Heart right ventricle (tissue), 16 donors: ENCODE measurements around the gene ARHGEF3. TPM values are rescaled to one million over a fixed set of nuclear protein-coding genes. Genes with fewer than 3 reads are reported as not detected.
A peak's percentile ranks its signal among the peaks of the same experiment; 100 is the strongest.
"Not testable (repeated sequence)": the region's sequence is repeated elsewhere in the genome, so short reads cannot be mapped to it uniquely, and the experiment has no call there.

Source experiments
- ATAC-seq, 8 donors: fragments of 200-7000 bp; cut with Tn5 transposase; one replicate each; pipeline ENCODE4 v1.9.1; 2020; ENCODE audit warnings: mild to moderate bottlenecking in 8 of 8, moderate library complexity in 8 of 8, moderate number of reproducible peaks in 1 of 8
- DNase-seq, 2 donors: peaks; one replicate each; pipeline ENCODE4 v3.0.0-alpha.2; 2020
- H3K27ac ChIP-seq, 10 donors: fragments of 200-600 bp; sonication (generic) in 2 of 10; one replicate each; pipeline versions ENCODE4 v1.5.0 to v1.8.0; 2020 to 2022; ENCODE audit warnings: mild to moderate bottlenecking in 3 of 10
- H3K27me3 ChIP-seq, 7 donors: fragments of 200-600 bp; one replicate each; pipeline ENCODE4 v1.8.0; 2021 to 2022; ENCODE audit warnings: mild to moderate bottlenecking in 2 of 7
- H3K36me3 ChIP-seq, 9 donors: fragments of 200-600 bp; sonication (generic) in 1 of 9; one replicate each; pipeline versions ENCODE4 v1.5.0 to v1.8.0; 2020 to 2022; ENCODE audit warnings: mild to moderate bottlenecking in 2 of 9
- H3K4me1 ChIP-seq, 9 donors: fragments of 200-600 bp; sonication (generic) in 1 of 9; one replicate each; pipeline versions ENCODE4 v1.5.0 to v1.8.0; 2020 to 2022; ENCODE audit warnings: mild to moderate bottlenecking in 4 of 9
- H3K4me3 ChIP-seq, 10 donors: fragments of 200-600 bp; sonication (generic) in 2 of 10; one replicate each; pipeline versions ENCODE4 v1.5.0 to v1.8.0; 2020 to 2022; ENCODE audit warnings: mild to moderate bottlenecking in 7 of 10, moderate library complexity in 2 of 10
- H3K9me3 ChIP-seq, 11 donors: fragments of 200-600 bp in 10 of 11; sonication (generic) in 2 of 11; one replicate each; pipeline versions ENCODE4 v1.5.0 to v1.8.0; 2013 to 2022; ENCODE audit warnings: mild to moderate bottlenecking in 2 of 11, control low read depth in 1 of 11, moderate library complexity in 1 of 11
- WGBS, 2 donors: extraction: QIAGEN DNeasy Blood & Tissue Kit; methylation state at CpG; one replicate each; pipeline ENCODE4 v1.1.7; 2013; ENCODE audit warnings: inconsistent platforms in 1 of 2; 5-methylcytosine and 5-hydroxymethylcytosine counted together
- intact Hi-C, 10 donors: fragments of 100-400 bp; cut with DNase I; formaldehyde crosslinking; loops; one replicate each; pipeline versions ENCODE4 v1.11.1 to v1.14.2; 2022
- polyA plus RNA-seq, 2 donors: library from polyadenylated mRNA; stranded (reverse); fragments of 200-250 nt; gene quantifications; one replicate each; pipeline ENCODE4 v1.2.3, GENCODE V29; 2013
- total RNA-seq, 10 donors: library from RNA; stranded (reverse); fragmentation: NEBNext Ultra II Directional in 3 of 10; extraction: Animal tissue kit (Norgen Biotek cat#: 25700) in 3 of 10; gene quantifications; one replicate each; pipeline versions ENCODE4 v1.2.1 to v1.2.4, GENCODE V29; 2021 to 2023
- TF ChIP-seq, protein P1 (sequence below), 9 donors: fragments of 200-600 bp; sonication (generic) in 2 of 9; IDR thresholded peaks; one replicate each; pipeline versions ENCODE4 v1.5.0 to v1.8.0; 2021 to 2022; ENCODE audit warnings: antibody characterized with exemption in 9 of 9, mild to moderate bottlenecking in 5 of 9, moderate library complexity in 1 of 9
- donor health status: Arrhythmogenic right ventricular cardiomyopathy.
- donor health status: ischemic (EF 13 %, LVEDD 7.1; RV severe dilation, severe dysfunction).
- donor health status: healthy with polysubstance abuse.
- donor health status: DM: no; HTN: yes; CAD: no.
- donor health status: DM: no; HTN: no; CAD: no.
- donor health status: ischemic (EF 25% LVEDD 6.9; RV normal size, moderate dysfunction).
- donor health status: ischemic (EF 25% LVEDD 5.7; RV mildly dilated, moderate dysfunction).
- donor health status: healthy.
- donor health status: DM: yes; HTN: yes; CAD: no.
- donor health status: Ischemic cardiomyopathy.
- donor health status: ischemic (EF 35%, LVEDD 5.7; RV mildly dilated, moderate dysfunction).
- donor health status: nonischemic (EF 11% LVEDD 7.7; RV severe dilation, severe dysfunction).
- donor health status: DM: yes; HTN: yes; CAD: no.
- donor health status: PGD.
- donor health status: ischemic (EF 29% LVEDD 5.4; RV normal size, mild dysfunction).
- donor health status: nonischemic (EF 23%, LVEDD 6.1; RV moderate dilation, normal function).

ARHGEF3 gene
- total and polyA plus RNA-seq, 12 donors: 6.6 to 26.1 (median 17.0) TPM

DNA sequence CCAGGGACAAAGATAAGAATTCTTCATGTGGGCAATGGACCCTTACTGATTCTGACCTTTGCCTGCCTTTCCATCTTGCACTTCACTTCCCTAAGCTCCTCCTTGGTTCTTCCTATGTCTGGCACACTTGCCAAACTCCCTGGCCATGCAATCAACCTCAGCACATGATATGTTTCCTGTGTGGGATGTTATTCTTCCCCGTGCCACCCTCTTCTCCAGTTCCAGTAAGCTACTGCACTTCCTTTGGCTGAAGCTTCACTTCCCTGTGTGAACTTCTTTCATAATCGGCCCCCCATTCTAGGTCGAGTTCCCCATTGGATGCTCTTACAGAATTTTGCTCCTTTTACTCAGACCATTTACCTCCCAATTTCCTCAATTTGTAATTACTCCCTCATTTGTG lies 108.0 kb downstream of the ARHGEF3 start:
- no peak overlapping the region for H3K4me3 ChIP-seq
- peaks cover 0 to 36% (median 0%) of the 10 kb centered on the region in 9 donors for H3K4me1 ChIP-seq
- no peaks in the 10 kb centered on the region for H3K27me3 ChIP-seq
- intact Hi-C loops: no loop called here
- ATAC-seq (peak; percentile 30 to 77 (median 72)), DNase-seq (no peak)
- no peaks in the 10 kb centered on the region for H3K36me3 ChIP-seq
- no peaks in the 10 kb centered on the region for H3K9me3 ChIP-seq
- H3K27ac ChIP-seq: peak overlapping the region in 1 of 10 donors; percentile 76
- WGBS, 2 donors: 63 to 70% methylated on average over 3 of the region's 3 CpGs
- TF ChIP-seq, protein P1, sequence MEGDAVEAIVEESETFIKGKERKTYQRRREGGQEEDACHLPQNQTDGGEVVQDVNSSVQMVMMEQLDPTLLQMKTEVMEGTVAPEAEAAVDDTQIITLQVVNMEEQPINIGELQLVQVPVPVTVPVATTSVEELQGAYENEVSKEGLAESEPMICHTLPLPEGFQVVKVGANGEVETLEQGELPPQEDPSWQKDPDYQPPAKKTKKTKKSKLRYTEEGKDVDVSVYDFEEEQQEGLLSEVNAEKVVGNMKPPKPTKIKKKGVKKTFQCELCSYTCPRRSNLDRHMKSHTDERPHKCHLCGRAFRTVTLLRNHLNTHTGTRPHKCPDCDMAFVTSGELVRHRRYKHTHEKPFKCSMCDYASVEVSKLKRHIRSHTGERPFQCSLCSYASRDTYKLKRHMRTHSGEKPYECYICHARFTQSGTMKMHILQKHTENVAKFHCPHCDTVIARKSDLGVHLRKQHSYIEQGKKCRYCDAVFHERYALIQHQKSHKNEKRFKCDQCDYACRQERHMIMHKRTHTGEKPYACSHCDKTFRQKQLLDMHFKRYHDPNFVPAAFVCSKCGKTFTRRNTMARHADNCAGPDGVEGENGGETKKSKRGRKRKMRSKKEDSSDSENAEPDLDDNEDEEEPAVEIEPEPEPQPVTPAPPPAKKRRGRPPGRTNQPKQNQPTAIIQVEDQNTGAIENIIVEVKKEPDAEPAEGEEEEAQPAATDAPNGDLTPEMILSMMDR (IDR thresholded peaks at IDR 0.05): no peak

DNA sequence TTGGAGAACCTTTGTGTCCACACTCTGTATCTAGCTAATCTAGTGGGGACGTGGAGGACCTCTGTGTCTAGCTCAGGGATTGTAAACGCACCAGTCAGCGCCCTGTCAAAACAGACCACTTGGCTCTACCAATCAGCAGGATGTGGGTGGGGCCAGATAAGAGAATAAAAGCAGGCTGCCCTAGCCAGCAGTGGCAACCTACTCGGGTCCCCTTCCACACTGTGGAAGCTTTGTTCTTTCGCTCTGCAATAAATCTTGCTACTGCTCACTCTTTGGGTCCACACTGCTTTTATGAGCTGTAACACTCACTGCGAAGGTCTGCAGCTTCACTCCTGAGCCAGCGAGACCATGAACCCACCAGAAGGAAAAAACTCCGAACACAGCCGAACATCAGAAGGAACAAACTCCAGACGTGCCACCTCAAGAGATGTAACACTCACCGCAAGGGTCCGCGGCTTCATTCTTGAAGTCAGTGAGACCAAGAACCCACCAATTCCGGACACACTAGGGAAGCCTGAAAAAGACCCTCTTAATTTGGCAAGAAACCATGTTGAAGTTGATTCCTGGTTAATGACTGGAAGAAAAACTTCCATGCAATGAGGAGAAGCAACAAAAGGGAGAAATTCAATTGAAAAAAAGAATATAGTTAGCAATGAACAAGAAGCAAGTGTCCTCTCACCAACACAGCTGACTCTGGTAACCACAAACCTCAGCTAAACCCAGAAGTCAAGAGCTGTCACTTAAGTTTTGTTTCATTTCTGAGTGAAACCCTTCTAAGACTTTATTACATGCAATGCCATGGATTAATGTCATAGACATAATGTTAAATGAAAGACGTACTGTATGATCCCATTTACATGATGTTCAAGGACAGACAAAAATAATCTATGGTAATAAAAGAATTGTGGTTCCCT lies 109.0 kb downstream of the ARHGEF3 start:
- H3K36me3 ChIP-seq, intact Hi-C loops, ATAC-seq, H3K9me3 ChIP-seq, DNase-seq, H3K27me3 ChIP-seq: not testable (repeated sequence)
- Histone ChIP-seq H3K4me3 (peak overlapping the region in 1 of 10 donors; percentile 9), H3K27ac (peak overlapping the region in 1 of 10 donors; percentile 76), H3K4me1 (peaks cover 0 to 36% (median 0%) of the 10 kb centered on the region in 9 donors)
- 77 to 85% methylated on average over 15 of the region's 15 CpGs for WGBS, 2 donors

DNA sequence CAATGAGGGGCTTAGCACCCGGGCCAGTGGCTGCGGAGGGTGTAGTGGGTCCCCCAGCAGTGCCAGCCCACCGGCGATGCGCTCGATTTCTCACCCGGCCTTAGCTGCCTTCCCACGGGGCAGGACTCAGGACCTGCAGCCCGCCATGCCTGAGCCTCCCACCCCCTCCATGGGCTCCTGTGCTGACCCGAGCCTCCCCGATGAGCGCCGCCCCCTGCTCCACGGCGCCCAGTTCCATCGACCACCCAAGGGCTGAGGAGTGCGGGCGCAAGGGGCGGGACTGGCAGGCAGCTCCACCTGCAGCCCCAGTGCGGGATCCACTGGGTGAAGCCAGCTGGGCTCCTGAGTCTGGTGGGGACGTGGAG lies 109.8 kb downstream of the ARHGEF3 start:
- H3K27ac ChIP-seq, ATAC-seq, DNase-seq, H3K27me3 ChIP-seq, H3K4me3 ChIP-seq, intact Hi-C loops, H3K9me3 ChIP-seq, H3K36me3 ChIP-seq: not testable (repeated sequence)
- WGBS, 2 donors: 96 to 97% methylated on average over 20 of the region's 21 CpGs
- H3K4me1 ChIP-seq: peaks cover 0 to 36% (median 0%) of the 10 kb centered on the region in 9 donors

- H3K27ac ChIP-seq: no peak overlapping the region
- peaks cover 0 to 31% (median 0%) of the 10 kb centered on the region in 9 donors for H3K4me1 ChIP-seq
- no peak overlapping the region for H3K4me3 ChIP-seq
- TF ChIP-seq, protein P1 (IDR thresholded peaks at IDR 0.05): no peak
- no peaks in the 10 kb centered on the region for H3K9me3 ChIP-seq
- ATAC-seq (no peak), DNase-seq (no peak)
- 97 to 98% methylated on average over 19 of the region's 19 CpGs for WGBS, 2 donors
- no peaks in the 10 kb centered on the region for H3K36me3 ChIP-seq
- no peaks in the 10 kb centered on the region for H3K27me3 ChIP-seq
- intact Hi-C loops: no loop called here
These were observed 110.4 kb downstream of the ARHGEF3 start for GRCh38 chr3:56691165-56692000.

DNA sequence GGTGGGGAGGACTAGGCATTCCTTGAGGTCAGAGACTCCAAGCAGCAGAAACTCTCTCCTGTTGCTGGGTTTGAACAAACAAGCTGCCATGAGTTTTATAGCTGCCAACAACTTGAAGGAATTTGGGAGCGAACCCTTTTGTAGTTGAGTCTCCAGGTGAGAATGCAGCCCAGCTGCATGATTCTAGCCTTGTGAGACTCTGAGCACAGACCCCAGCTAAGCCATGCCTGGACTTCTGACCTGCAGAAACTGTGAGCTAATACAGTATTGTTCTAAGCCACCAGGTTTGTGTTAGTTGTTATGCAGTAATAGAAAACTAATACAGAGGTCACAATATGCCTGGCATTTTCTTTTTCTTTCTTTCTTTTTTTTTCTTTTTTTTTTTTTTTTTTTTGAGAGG lies 112.4 kb downstream of the ARHGEF3 start:
- DNase-seq (no peak), ATAC-seq (no peak)
- WGBS, 2 donors: 96 to 97% methylated on average over 1 of the region's 1 CpG
- Histone ChIP-seq H3K4me1 (peaks cover 0 to 12% (median 0%) of the 10 kb centered on the region in 9 donors), H3K36me3 (no peaks in the 10 kb centered on the region), H3K9me3 (peaks cover 0 to under 1% (median 0%) of the 10 kb centered on the region in 11 donors), H3K27me3 (no peaks in the 10 kb centered on the region), H3K27ac (no peak overlapping the region), H3K4me3 (no peak overlapping the region)
- TF ChIP-seq, protein P1 (IDR thresholded peaks at IDR 0.05): no peak
- intact Hi-C loops: no loop called here
